H9 (cell line): Measurements from ENCODE around the gene PAPOLA. TPM values are rescaled to one million over a fixed set of nuclear protein-coding genes. Genes with fewer than 3 reads are reported as not detected.

ENCODE experiments used
- DNase-seq: peaks from one replicate; pipeline ENCODE4 v3.0.0-alpha.2; 2017
- H2AFZ ChIP-seq: one replicate; pipeline ENCODE4 v1.6.1; 2013; ENCODE audit warnings: mild to moderate bottlenecking, low read length, control low read depth, moderate library complexity
- H2AK5ac ChIP-seq: 2 replicates; pipeline ENCODE4 v1.6.1; 2013; ENCODE audit warnings: low read length, control low read depth, mixed read lengths; ENCODE audit not compliant: insufficient read length
- H2BK120ac ChIP-seq: one replicate; pipeline ENCODE4 v1.6.1; 2013; ENCODE audit warnings: low read depth, mild to moderate bottlenecking, low read length, control low read depth, inconsistent platforms; ENCODE audit not compliant: poor library complexity, severe bottlenecking
- H2BK12ac ChIP-seq: 2 replicates; pipeline ENCODE4 v1.6.1; 2013; ENCODE audit warnings: low read length, control low read depth, mixed read lengths, low read depth; ENCODE audit not compliant: insufficient read length
- H2BK15ac ChIP-seq: 2 replicates; pipeline ENCODE4 v1.6.1; 2013; ENCODE audit warnings: low read depth, low read length, control low read depth
- H2BK20ac ChIP-seq: one replicate; pipeline ENCODE4 v1.6.1; 2013; ENCODE audit warnings: low read depth, mild to moderate bottlenecking, low read length, control low read depth, inconsistent platforms; ENCODE audit not compliant: poor library complexity, severe bottlenecking
- H2BK5ac ChIP-seq: 2 replicates; pipeline ENCODE4 v1.6.1; 2013; ENCODE audit warnings: low read length, control low read depth, mixed read lengths; ENCODE audit not compliant: insufficient read length
- H3K14ac ChIP-seq: 2 replicates; pipeline ENCODE4 v1.6.1; 2013; ENCODE audit warnings: low read length, control low read depth; ENCODE audit not compliant: insufficient read depth
- H3K18ac ChIP-seq: 2 replicates; pipeline ENCODE4 v1.6.1; 2013; ENCODE audit warnings: low read depth, mild to moderate bottlenecking, mixed read lengths, low read length, control low read depth; ENCODE audit not compliant: insufficient read length
- H3K23ac ChIP-seq: 2 replicates; pipeline ENCODE4 v1.6.1; 2013; ENCODE audit warnings: low read length, control low read depth, mixed read lengths, low read depth; ENCODE audit not compliant: insufficient read length
- H3K23me2 ChIP-seq: 2 replicates; pipeline ENCODE4 v1.6.1; 2013; ENCODE audit warnings: low read depth, mild to moderate bottlenecking, mixed read lengths, low read length, control low read depth; ENCODE audit not compliant: insufficient read length, poor library complexity, severe bottlenecking
- H3K27ac ChIP-seq: 2 replicates; pipeline ENCODE4 v1.5.1; 2013; ENCODE audit warnings: low read length, control low read depth, mixed read lengths, low read depth; ENCODE audit not compliant: insufficient read length
- H3K27me3 ChIP-seq: 2 replicates; pipeline ENCODE4 v1.6.1; 2013; ENCODE audit warnings: low read length, control low read depth, inconsistent platforms; ENCODE audit not compliant: insufficient read depth
- H3K4ac ChIP-seq: 2 replicates; pipeline ENCODE4 v1.6.1; 2013; ENCODE audit warnings: low read depth, mild to moderate bottlenecking, control low read depth, inconsistent platforms, low read length, moderate library complexity
- H3K4me1 ChIP-seq: 2 replicates; pipeline ENCODE4 v1.6.1; 2013; ENCODE audit warnings: low read length, control low read depth, inconsistent platforms; ENCODE audit not compliant: insufficient read depth
- H3K4me2 ChIP-seq: 2 replicates; pipeline ENCODE4 v1.6.1; 2013; ENCODE audit warnings: low read length, control low read depth, mixed read lengths; ENCODE audit not compliant: insufficient read length, insufficient read depth
- H3K56ac ChIP-seq: 2 replicates; pipeline ENCODE4 v1.6.1; 2013; ENCODE audit warnings: low read depth, mild to moderate bottlenecking, mixed read lengths, low read length, control low read depth; ENCODE audit not compliant: insufficient read length
- H3K79me1 ChIP-seq: 2 replicates; pipeline ENCODE4 v1.6.1; 2013; ENCODE audit warnings: low read depth, mild to moderate bottlenecking, moderate library complexity, low read length, control low read depth, inconsistent platforms; ENCODE audit not compliant: insufficient read depth, poor library complexity, severe bottlenecking
- H3K79me2 ChIP-seq: 2 replicates; pipeline ENCODE4 v1.6.1; 2013; ENCODE audit warnings: low read length, control low read depth, inconsistent platforms; ENCODE audit not compliant: insufficient read depth
- H3K9ac ChIP-seq: 2 replicates; pipeline ENCODE4 v1.6.1; 2013; ENCODE audit warnings: low read length, control low read depth, mixed read lengths; ENCODE audit not compliant: insufficient read length; ENCODE audit errors: extremely low read depth
- H3K9me3 ChIP-seq: one replicate; pipeline ENCODE4 v1.6.1; 2013; ENCODE audit warnings: low read depth, low read length, inconsistent platforms; ENCODE audit not compliant: control insufficient read depth
- H3T11ph ChIP-seq: one replicate; pipeline ENCODE4 v1.6.1; 2013; ENCODE audit warnings: mild to moderate bottlenecking, low read length, control low read depth, inconsistent platforms
- H4K20me1 ChIP-seq: one replicate; pipeline ENCODE4 v1.6.1; 2013; ENCODE audit not compliant: control insufficient read depth, insufficient read length, insufficient read depth
- H4K5ac ChIP-seq: 2 replicates; pipeline ENCODE4 v1.6.1; 2013; ENCODE audit warnings: low read depth, mild to moderate bottlenecking, mixed read lengths, low read length, control low read depth; ENCODE audit not compliant: insufficient read length
- H4K8ac ChIP-seq: replicated peaks from 2 replicates; pipeline ENCODE4 v1.6.1; 2013; ENCODE audit warnings: low read length, control low read depth, mixed read lengths, low read depth; ENCODE audit not compliant: insufficient read length
- H4K91ac ChIP-seq: 2 replicates; pipeline ENCODE4 v1.6.1; 2013; ENCODE audit warnings: low read depth, mild to moderate bottlenecking, moderate library complexity, mixed read lengths, low read length, control low read depth; ENCODE audit not compliant: insufficient read length
- H3K27ac Mint-ChIP-seq, 3 experiments: 2 replicates in 2 of 3; 3 replicates in 1 of 3; pipeline ENCODE4 v1.8.0; 2020 to 2021; ENCODE audit warnings: mixed read lengths in 3 of 3, mild to moderate bottlenecking in 1 of 3, moderate library complexity in 1 of 3
- H3K27me3 Mint-ChIP-seq: 2 replicates; pipeline ENCODE4 v1.8.0; 2021; ENCODE audit warnings: low read depth, mild to moderate bottlenecking, moderate library complexity, mixed read lengths
- H3K36me3 Mint-ChIP-seq, 3 experiments: 2 replicates in 2 of 3; 3 replicates in 1 of 3; pipeline ENCODE4 v1.8.0; 2020 to 2021; ENCODE audit warnings: low read depth in 3 of 3, mixed read lengths in 3 of 3; ENCODE audit not compliant: insufficient read depth in 1 of 3
- H3K4me1 Mint-ChIP-seq, 2 experiments: 2 replicates each; pipeline ENCODE4 v1.8.0; 2020; ENCODE audit warnings: mixed read lengths in 2 of 2
- H3K4me3 Mint-ChIP-seq, 2 experiments: 2 replicates in 1 of 2; 3 replicates in 1 of 2; pipeline ENCODE4 v1.8.0; 2020 to 2021; ENCODE audit warnings: mild to moderate bottlenecking in 2 of 2, mixed read lengths in 2 of 2, moderate library complexity in 1 of 2
- H3K9me3 Mint-ChIP-seq, 2 experiments: 2 replicates in 1 of 2; 3 replicates in 1 of 2; pipeline ENCODE4 v1.8.0; 2020; ENCODE audit warnings: mild to moderate bottlenecking in 2 of 2, mixed read lengths in 2 of 2, moderate library complexity in 1 of 2
- CTCF ChIP-seq: fragments of 200-600 bp; sonication (generic); conservative IDR thresholded peaks from 3 replicates; pipeline ENCODE4 v1.8.0; 2021; ENCODE audit warnings: antibody characterized with exemption, mild to moderate bottlenecking
- WGBS: extraction: QIAGEN DNeasy Blood & Tissue Kit; methylation state at CpG from one replicate; pipeline ENCODE4 v1.1.7; 2013; ENCODE audit warnings: missing lambda C conversion rate, low lambda C conversion rate, mixed read lengths; ENCODE audit not compliant: insufficient read length; ENCODE audit errors: extremely low coverage; 5-methylcytosine and 5-hydroxymethylcytosine counted together
- total RNA-seq: library from RNA; stranded (reverse); gene quantifications from 2 replicates; pipeline ENCODE4 v1.2.1, GENCODE V29; 2021

PAPOLA gene
- total RNA-seq, 1 experiment from 2014 or later = 188 TPM

GRCh38 chr14:96582995-96583394, 80.8 kb downstream of the PAPOLA start:
- Histone ChIP-seq H2AFZ (no peak overlapping the region), H2BK12ac (no peak overlapping the region), H3K79me1 (no peaks in the 10 kb centered on the region), H4K20me1 (no peaks in the 10 kb centered on the region), H4K8ac (no peak overlapping the region), H2BK20ac (no peak overlapping the region), H3K4me1 (no peaks in the 10 kb centered on the region), H3K23me2 (no peaks in the 10 kb centered on the region), H4K91ac (no peak overlapping the region), H4K5ac (no peak overlapping the region), H3K14ac (no peak overlapping the region), H3K79me2 (no peaks in the 10 kb centered on the region), H3K27ac (no peak overlapping the region), H3K27me3 (no peaks in the 10 kb centered on the region), H3K9ac (no peak overlapping the region), H3K56ac (no peak overlapping the region), H3T11ph (no peak overlapping the region), H3K23ac (no peak overlapping the region), H2BK120ac (no peak overlapping the region), H2BK5ac (no peak overlapping the region), H3K9me3 (no peaks in the 10 kb centered on the region), H3K4me2 (no peak overlapping the region), H2AK5ac (no peak overlapping the region), H3K4ac (no peak overlapping the region), H3K18ac (no peak overlapping the region), H2BK15ac (no peak overlapping the region)
- Mint-ChIP-seq H3K36me3 (no peaks in the 10 kb centered on the region), H3K4me3 (no peak overlapping the region), H3K4me1 (peaks cover 18 to 28% of the 10 kb centered on the region in 2 experiments), H3K27me3 (peaks cover under 1% of the 10 kb centered on the region; the same call in 1 of the 2 replicates), H3K27ac (peak overlapping the region in 1 of 3 experiments; percentile 35; a peak in 1 of 7 replicates), H3K9me3 (no peaks in the 10 kb centered on the region)
- no peak for TF ChIP-seq CTCF
- peak; percentile 21 for DNase-seq
- no CpG with 5 or more reads among the region's 4 CpGs for WGBS
